Prostate gland (tissue), 2 donors: Measurements from ENCODE around the gene SMIM41.

Experiments used
- CTCF ChIP-seq, 4 experiments: fragments of 200-600 bp in 2 of 4; fragments of 450-650 bp in 2 of 4; sonication (generic) in 2 of 4; IDR thresholded peaks; 1 replicate in 3 of 4; 2 replicates in 1 of 4; pipeline ENCODE4 v1.5.1; 2016 to 2019; ENCODE audit warnings: antibody characterized with exemption in 4 of 4, mild to moderate bottlenecking in 2 of 4, moderate library complexity in 2 of 4
- POLR2AphosphoS5 ChIP-seq: sonication (generic); formaldehyde crosslinking; IDR thresholded peaks from one replicate; pipeline ENCODE4 v1.6.1; 2017; ENCODE audit warnings: antibody characterized with exemption

GRCh38 chr12:52049688-52050087, 29.8 kb upstream of the SMIM41 start:
- TF ChIP-seq CTCF (IDR thresholded peaks at IDR 0.05) (no peak), POLR2AphosphoS5 (no peak)
